ENCODE results near the gene NCMAP.

The NCMAP gene

GRCh38 chr1:24535778-24536177 lies 20.1 kb upstream of the NCMAP start:
- Histone ChIP-seq H3K4ac (ENCODE audit: low read depth, low read length) (no peak overlapping the region), H3K9ac (ENCODE audit: low read length) (no peak overlapping the region), H2BK12ac (ENCODE audit: low read length) (no peak overlapping the region), H3K14ac (ENCODE audit: low read length) (no peak overlapping the region), H2AFZ (ENCODE audit: insufficient read depth, low read length, poor library complexity) (no peak overlapping the region), H3K4me2 (ENCODE audit: low read length) (no peak overlapping the region), H2BK5ac (ENCODE audit: low read depth, low read length, poor library complexity) (no peak overlapping the region), H3K23ac (ENCODE audit: low read length) (no peak overlapping the region), H3K27ac (ENCODE audit: low read depth, low read length) (no peak overlapping the region), H2BK120ac (ENCODE audit: insufficient read depth, low read length, poor library complexity) (no peak overlapping the region), H3K79me2 (ENCODE audit: control insufficient read depth, insufficient read depth, low read length, poor library complexity) (no peaks in the 10 kb centered on the region), H3K79me1 (ENCODE audit: low read length) (no peaks in the 10 kb centered on the region), H3K36me3 (ENCODE audit: control insufficient read depth in 1 of 2, insufficient read depth in 2 of 2, low read length in 2 of 2) (peaks cover 5 to 7% of the 10 kb centered on the region in 2 experiments), H4K8ac (ENCODE audit: low read depth, low read length) (no peak overlapping the region), H3K18ac (ENCODE audit: low read length) (no peak overlapping the region), H3K4me1 (ENCODE audit: control insufficient read depth in 1 of 2, insufficient read depth in 2 of 2, low read length in 2 of 2) (peaks cover 2 to 3% of the 10 kb centered on the region in 2 experiments), H2AK5ac (ENCODE audit: low read length) (no peak overlapping the region), H3K4me3 (ENCODE audit: low read depth, low read length) (no peak overlapping the region), H4K91ac (ENCODE audit: low read depth, low read length) (no peak overlapping the region), H3K27me3 (ENCODE audit: insufficient read depth, low read length) (no peaks in the 10 kb centered on the region), H3K9me3 (ENCODE audit: insufficient read depth, low read depth, low read length) (no peaks in the 10 kb centered on the region), H4K12ac (ENCODE audit: low read depth, low read length) (no peak overlapping the region)
- WGBS (ENCODE audit: extremely low coverage, insufficient coverage, insufficient read length): no CpG with 5 or more reads among the region's 8 CpGs
- peak; percentile 58 to 80 for DNase-seq

DNA sequence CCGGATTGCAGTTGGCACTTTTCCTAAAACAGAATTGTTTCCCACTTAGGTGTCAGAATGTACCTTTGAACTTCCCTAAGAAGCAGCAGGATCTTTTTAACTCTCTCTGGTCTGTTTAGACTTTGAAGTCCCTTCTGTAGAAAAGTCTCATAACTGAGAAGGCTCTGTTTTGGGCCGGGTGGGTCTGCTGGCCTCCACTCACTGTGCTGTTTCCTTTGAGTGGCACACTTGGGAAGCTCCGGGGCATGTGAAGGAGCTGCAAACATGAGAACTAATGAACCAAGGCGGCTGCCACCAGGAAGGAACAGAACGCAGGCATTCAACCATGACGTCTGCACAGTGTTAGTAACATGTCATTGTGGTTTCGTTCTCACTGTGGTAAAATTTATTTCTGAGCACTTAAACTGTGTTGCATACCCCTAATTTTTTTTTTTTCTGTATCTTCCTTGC lies 19.5 kb upstream of the NCMAP start:
- H3K27me3 ChIP-seq (ENCODE audit: insufficient read depth, low read length): no peaks in the 10 kb centered on the region
- H3K79me1 ChIP-seq (ENCODE audit: low read length): peaks cover 2% of the 10 kb centered on the region
- no peak overlapping the region for H2BK5ac ChIP-seq (ENCODE audit: low read depth, low read length, poor library complexity)
- H3K23ac ChIP-seq (ENCODE audit: low read length): no peak overlapping the region
- H3K4me3 ChIP-seq (ENCODE audit: low read depth, low read length): no peak overlapping the region
- H2BK120ac ChIP-seq (ENCODE audit: insufficient read depth, low read length, poor library complexity): no peak overlapping the region
- H3K79me2 ChIP-seq (ENCODE audit: control insufficient read depth, insufficient read depth, low read length, poor library complexity): no peaks in the 10 kb centered on the region
- peaks cover 4% of the 10 kb centered on the region in 2 experiments for H3K4me1 ChIP-seq (ENCODE audit: control insufficient read depth in 1 of 2, insufficient read depth in 2 of 2, low read length in 2 of 2)
- no peak overlapping the region for H3K18ac ChIP-seq (ENCODE audit: low read length)
- H3K14ac ChIP-seq (ENCODE audit: low read length): no peak overlapping the region
- no peaks in the 10 kb centered on the region for H3K9me3 ChIP-seq (ENCODE audit: insufficient read depth, low read depth, low read length)
- H3K27ac ChIP-seq (ENCODE audit: low read depth, low read length): no peak overlapping the region
- H2AK5ac ChIP-seq (ENCODE audit: low read length): no peak overlapping the region
- H3K4ac ChIP-seq (ENCODE audit: low read depth, low read length): no peak overlapping the region
- DNase-seq: no peak
- peaks cover 5 to 7% of the 10 kb centered on the region in 2 experiments for H3K36me3 ChIP-seq (ENCODE audit: control insufficient read depth in 1 of 2, insufficient read depth in 2 of 2, low read length in 2 of 2)
- no peak overlapping the region for H4K12ac ChIP-seq (ENCODE audit: low read depth, low read length)
- H3K9ac ChIP-seq (ENCODE audit: low read length): no peak overlapping the region
- no peak overlapping the region for H2BK12ac ChIP-seq (ENCODE audit: low read length)
- no peak overlapping the region for H4K8ac ChIP-seq (ENCODE audit: low read depth, low read length)
- H3K4me2 ChIP-seq (ENCODE audit: low read length): no peak overlapping the region
- no CpG with 5 or more reads among the region's 7 CpGs for WGBS (ENCODE audit: extremely low coverage, insufficient coverage, insufficient read length)
- no peak overlapping the region for H2AFZ ChIP-seq (ENCODE audit: insufficient read depth, low read length, poor library complexity)
- H4K91ac ChIP-seq (ENCODE audit: low read depth, low read length): no peak overlapping the region

GRCh38 chr1:24540051-24540905 lies 15.6 kb upstream of the NCMAP start:
- H2BK120ac ChIP-seq (ENCODE audit: insufficient read depth, low read length, poor library complexity): no peak overlapping the region
- no peak overlapping the region for H3K14ac ChIP-seq (ENCODE audit: low read length)
- no peak overlapping the region for H4K91ac ChIP-seq (ENCODE audit: low read depth, low read length)
- H3K36me3 ChIP-seq (ENCODE audit: control insufficient read depth in 1 of 2, insufficient read depth in 2 of 2, low read length in 2 of 2): peaks cover 0 to under 1% of the 10 kb centered on the region in 2 experiments
- H2BK5ac ChIP-seq (ENCODE audit: low read depth, low read length, poor library complexity): no peak overlapping the region
- no CpG with 5 or more reads among the region's 15 CpGs for WGBS (ENCODE audit: extremely low coverage, insufficient coverage, insufficient read length)
- H3K79me1 ChIP-seq (ENCODE audit: low read length): peaks cover 4% of the 10 kb centered on the region
- no peak overlapping the region for H3K27ac ChIP-seq (ENCODE audit: low read depth, low read length)
- no peak overlapping the region for H3K23ac ChIP-seq (ENCODE audit: low read length)
- no peaks in the 10 kb centered on the region for H3K27me3 ChIP-seq (ENCODE audit: insufficient read depth, low read length)
- no peak overlapping the region for H3K9ac ChIP-seq (ENCODE audit: low read length)
- no peak overlapping the region for H4K12ac ChIP-seq (ENCODE audit: low read depth, low read length)
- no peak for DNase-seq
- H3K4me2 ChIP-seq (ENCODE audit: low read length): no peak overlapping the region
- no peaks in the 10 kb centered on the region for H3K79me2 ChIP-seq (ENCODE audit: control insufficient read depth, insufficient read depth, low read length, poor library complexity)
- no peak overlapping the region for H3K4ac ChIP-seq (ENCODE audit: low read depth, low read length)
- peaks cover 6 to 9% of the 10 kb centered on the region in 2 experiments for H3K4me1 ChIP-seq (ENCODE audit: control insufficient read depth in 1 of 2, insufficient read depth in 2 of 2, low read length in 2 of 2)
- no peak overlapping the region for H2BK12ac ChIP-seq (ENCODE audit: low read length)
- H3K4me3 ChIP-seq (ENCODE audit: low read depth, low read length): no peak overlapping the region
- no peak overlapping the region for H2AFZ ChIP-seq (ENCODE audit: insufficient read depth, low read length, poor library complexity)
- no peaks in the 10 kb centered on the region for H3K9me3 ChIP-seq (ENCODE audit: insufficient read depth, low read depth, low read length)
- no peak overlapping the region for H3K18ac ChIP-seq (ENCODE audit: low read length)
- H4K8ac ChIP-seq (ENCODE audit: low read depth, low read length): no peak overlapping the region
- H2AK5ac ChIP-seq (ENCODE audit: low read length): no peak overlapping the region

DNA sequence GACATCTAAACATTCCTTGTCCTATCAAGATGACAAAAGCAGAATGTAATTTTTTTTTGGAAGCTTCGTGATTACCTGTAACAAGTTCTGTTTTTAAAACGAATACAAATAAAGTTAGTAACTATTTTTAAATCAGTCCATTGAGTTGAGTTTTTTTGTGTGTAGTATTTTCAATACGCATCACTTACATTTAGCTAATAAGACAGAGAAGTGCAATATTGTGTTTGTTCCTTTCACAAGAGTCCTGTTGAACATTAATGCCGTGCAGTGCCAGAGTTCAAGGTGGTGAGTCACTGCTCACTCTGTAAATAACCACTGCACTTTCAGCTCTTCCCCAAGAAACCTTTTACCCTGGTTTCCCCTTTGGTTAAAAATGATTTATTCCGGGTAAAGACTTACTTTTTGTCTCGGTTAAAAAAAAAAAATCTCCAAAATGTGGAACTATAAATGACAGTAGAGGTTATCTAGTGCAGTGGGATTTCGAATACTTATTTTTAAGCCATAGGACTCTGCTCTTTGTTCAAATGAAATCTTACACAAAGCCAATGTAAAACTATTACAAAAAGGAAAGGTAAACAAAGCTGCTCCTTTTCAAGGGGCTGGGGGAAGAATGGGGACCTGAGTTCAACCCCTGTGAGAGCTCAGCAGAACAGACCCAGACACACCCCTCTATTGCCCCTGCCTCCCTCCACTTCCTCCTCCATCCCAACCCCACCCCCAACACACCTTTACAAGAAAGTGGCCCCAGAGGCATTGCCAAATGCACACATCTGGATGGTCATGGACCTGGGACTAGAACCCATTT lies 14.8 kb upstream of the NCMAP start:
- no peak overlapping the region for H3K4me3 ChIP-seq (ENCODE audit: low read depth, low read length)
- H3K79me1 ChIP-seq (ENCODE audit: low read length): peaks cover 4% of the 10 kb centered on the region
- no peak overlapping the region for H3K14ac ChIP-seq (ENCODE audit: low read length)
- WGBS (ENCODE audit: extremely low coverage, insufficient coverage, insufficient read length): no CpG with 5 or more reads among the region's 7 CpGs
- H3K79me2 ChIP-seq (ENCODE audit: control insufficient read depth, insufficient read depth, low read length, poor library complexity): no peaks in the 10 kb centered on the region
- no peak overlapping the region for H3K27ac ChIP-seq (ENCODE audit: low read depth, low read length)
- peak overlapping the region; percentile 38 for H2BK120ac ChIP-seq (ENCODE audit: insufficient read depth, low read length, poor library complexity)
- H3K36me3 ChIP-seq (ENCODE audit: control insufficient read depth in 1 of 2, insufficient read depth in 2 of 2, low read length in 2 of 2): no peaks in the 10 kb centered on the region
- H2BK12ac ChIP-seq (ENCODE audit: low read length): peak overlapping the region; percentile 52
- H4K12ac ChIP-seq (ENCODE audit: low read depth, low read length): no peak overlapping the region
- no peak overlapping the region for H4K91ac ChIP-seq (ENCODE audit: low read depth, low read length)
- no peak overlapping the region for H2BK5ac ChIP-seq (ENCODE audit: low read depth, low read length, poor library complexity)
- peaks cover 6 to 9% of the 10 kb centered on the region in 2 experiments for H3K4me1 ChIP-seq (ENCODE audit: control insufficient read depth in 1 of 2, insufficient read depth in 2 of 2, low read length in 2 of 2)
- H3K4ac ChIP-seq (ENCODE audit: low read depth, low read length): no peak overlapping the region
- H2AK5ac ChIP-seq (ENCODE audit: low read length): no peak overlapping the region
- peak in 1 of 2 donors; percentile 28 for DNase-seq
- no peaks in the 10 kb centered on the region for H3K9me3 ChIP-seq (ENCODE audit: insufficient read depth, low read depth, low read length)
- no peaks in the 10 kb centered on the region for H3K27me3 ChIP-seq (ENCODE audit: insufficient read depth, low read length)
- H3K23ac ChIP-seq (ENCODE audit: low read length): no peak overlapping the region
- no peak overlapping the region for H3K9ac ChIP-seq (ENCODE audit: low read length)
- H4K8ac ChIP-seq (ENCODE audit: low read depth, low read length): no peak overlapping the region
- H3K18ac ChIP-seq (ENCODE audit: low read length): no peak overlapping the region
- no peak overlapping the region for H2AFZ ChIP-seq (ENCODE audit: insufficient read depth, low read length, poor library complexity)
- no peak overlapping the region for H3K4me2 ChIP-seq (ENCODE audit: low read length)

Data from trophoblast cell (in vitro differentiated cells and primary cell).